DND-41 (cell line): ENCODE results near the gene CLCA1.

ENCODE experiments used
- CTCF ChIP-seq: IDR thresholded peaks from 2 replicates; pipeline ENCODE4 v1.5.1; 2012; ENCODE audit warnings: borderline replicate concordance, low read length, moderate library complexity, mild to moderate bottlenecking; ENCODE audit not compliant: poor library complexity, severe bottlenecking; ENCODE audit errors: extremely low read depth
- EZH2 ChIP-seq: IDR thresholded peaks from 3 replicates; pipeline ENCODE4 v1.6.1; 2012; ENCODE audit warnings: borderline replicate concordance, low read depth, mild to moderate bottlenecking, moderate library complexity, low read length, inconsistent platforms; ENCODE audit not compliant: severe bottlenecking

GRCh38 chr1:86464819-86465218, 3.9 kb upstream of the CLCA1 start:
- no peak for TF ChIP-seq CTCF
- no peak for TF ChIP-seq EZH2
